ENCODE data around the gene CMSS1. TPM values are rescaled to one million over a fixed set of nuclear protein-coding genes. Genes with fewer than 3 reads are reported as not detected.
A peak's percentile ranks its signal among the peaks of the same experiment; 100 is the strongest.
"Not testable (repeated sequence)": the region's sequence is repeated elsewhere in the genome, so short reads cannot be mapped to it uniquely, and the experiment has no call there.

Gene CMSS1
- total RNA-seq, 1 donor, result 8.6 TPM

DNA sequence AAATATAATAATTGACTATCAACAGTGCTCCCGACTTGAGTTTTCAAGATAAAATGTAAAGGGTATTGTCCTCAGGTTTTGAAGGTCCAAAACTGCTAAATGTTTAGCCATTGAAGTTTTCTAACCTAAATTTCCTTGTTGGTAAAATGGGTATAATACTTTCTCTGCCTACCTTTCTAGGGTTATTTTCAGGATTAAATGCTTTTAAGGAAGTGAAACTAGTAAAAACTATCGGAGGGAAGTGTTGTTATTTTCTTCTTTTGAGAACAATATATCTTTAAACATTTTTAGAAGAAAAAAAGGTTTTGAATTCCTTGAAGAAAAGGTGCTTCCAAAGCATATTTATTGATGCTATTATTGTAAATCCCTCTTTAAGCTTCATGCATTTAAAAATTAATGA, 229.3 kb downstream of the CMSS1 start:
- DNase-seq (ENCODE audit: low read depth), result no peak
- no peak overlapping the region for H3K4me3 ChIP-seq (ENCODE audit: low read depth, low read length)
- TF ChIP-seq, protein P1, sequence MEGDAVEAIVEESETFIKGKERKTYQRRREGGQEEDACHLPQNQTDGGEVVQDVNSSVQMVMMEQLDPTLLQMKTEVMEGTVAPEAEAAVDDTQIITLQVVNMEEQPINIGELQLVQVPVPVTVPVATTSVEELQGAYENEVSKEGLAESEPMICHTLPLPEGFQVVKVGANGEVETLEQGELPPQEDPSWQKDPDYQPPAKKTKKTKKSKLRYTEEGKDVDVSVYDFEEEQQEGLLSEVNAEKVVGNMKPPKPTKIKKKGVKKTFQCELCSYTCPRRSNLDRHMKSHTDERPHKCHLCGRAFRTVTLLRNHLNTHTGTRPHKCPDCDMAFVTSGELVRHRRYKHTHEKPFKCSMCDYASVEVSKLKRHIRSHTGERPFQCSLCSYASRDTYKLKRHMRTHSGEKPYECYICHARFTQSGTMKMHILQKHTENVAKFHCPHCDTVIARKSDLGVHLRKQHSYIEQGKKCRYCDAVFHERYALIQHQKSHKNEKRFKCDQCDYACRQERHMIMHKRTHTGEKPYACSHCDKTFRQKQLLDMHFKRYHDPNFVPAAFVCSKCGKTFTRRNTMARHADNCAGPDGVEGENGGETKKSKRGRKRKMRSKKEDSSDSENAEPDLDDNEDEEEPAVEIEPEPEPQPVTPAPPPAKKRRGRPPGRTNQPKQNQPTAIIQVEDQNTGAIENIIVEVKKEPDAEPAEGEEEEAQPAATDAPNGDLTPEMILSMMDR (IDR thresholded peaks at IDR 0.05; ENCODE audit: insufficient read depth, low read depth, low read length), result no peak

DNA sequence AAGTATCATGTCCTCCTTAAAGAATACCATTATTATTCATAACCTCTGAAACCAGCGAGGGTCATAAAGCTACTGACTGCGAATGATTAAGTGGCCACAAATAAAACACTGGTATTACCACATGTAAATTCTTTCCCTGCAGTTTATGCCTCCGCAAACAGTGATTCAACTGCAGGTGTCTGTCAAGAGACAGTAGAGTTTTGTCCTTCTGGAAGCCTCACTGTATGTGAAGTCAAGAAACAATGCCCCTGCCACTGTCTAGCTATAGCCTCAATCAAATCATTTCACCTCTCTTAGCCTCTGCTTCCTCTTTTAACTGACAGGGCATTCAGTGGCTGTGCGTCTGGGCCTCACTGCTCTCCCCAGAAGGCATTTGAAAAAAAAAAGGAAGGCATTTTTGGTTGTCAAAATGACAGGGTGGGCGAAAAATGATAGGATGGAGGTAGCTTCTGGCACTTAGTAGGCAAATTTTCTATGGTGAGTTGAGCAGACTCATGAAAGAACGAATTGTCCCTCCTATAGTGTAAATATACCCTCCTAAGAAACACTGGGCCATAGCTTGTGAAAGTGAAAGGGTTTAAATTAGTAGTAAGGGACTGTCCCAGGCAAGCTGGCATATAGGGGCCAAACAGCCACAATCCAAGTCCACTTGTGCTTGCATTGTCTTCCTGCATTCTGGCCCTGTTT, 229.9 kb downstream of the CMSS1 start:
- no peak overlapping the region for H3K4me3 ChIP-seq (ENCODE audit: low read depth, low read length)
- TF ChIP-seq, protein P1 (IDR thresholded peaks at IDR 0.05; ENCODE audit: insufficient read depth, low read depth, low read length), result no peak
- DNase-seq (ENCODE audit: low read depth), result peak; percentile 96

DNA sequence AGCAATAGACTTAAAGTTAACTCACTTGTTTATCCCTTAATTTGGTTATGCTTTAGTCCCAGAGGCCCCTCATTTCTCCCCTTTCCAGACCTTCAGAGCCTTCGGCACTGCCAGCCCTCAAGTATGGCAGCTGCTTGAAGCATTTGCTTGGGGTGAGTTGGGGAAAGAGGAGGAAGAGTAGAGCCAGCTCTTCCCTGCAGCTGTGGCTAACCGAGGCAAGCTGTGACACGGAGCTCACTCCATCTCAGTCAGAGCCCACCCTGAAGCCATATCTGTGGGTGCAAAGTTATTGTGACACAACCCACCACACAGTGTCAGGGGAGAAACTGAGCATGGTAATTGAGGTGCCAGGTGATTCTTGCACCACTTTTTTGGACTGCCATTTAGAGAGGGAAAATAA, 230.6 kb downstream of the CMSS1 start:
- no peak for DNase-seq (ENCODE audit: low read depth)
- TF ChIP-seq, protein P1 (IDR thresholded peaks at IDR 0.05; ENCODE audit: insufficient read depth, low read depth, low read length), result no peak
- H3K4me3 ChIP-seq (ENCODE audit: low read depth, low read length), result no peak overlapping the region

DNA sequence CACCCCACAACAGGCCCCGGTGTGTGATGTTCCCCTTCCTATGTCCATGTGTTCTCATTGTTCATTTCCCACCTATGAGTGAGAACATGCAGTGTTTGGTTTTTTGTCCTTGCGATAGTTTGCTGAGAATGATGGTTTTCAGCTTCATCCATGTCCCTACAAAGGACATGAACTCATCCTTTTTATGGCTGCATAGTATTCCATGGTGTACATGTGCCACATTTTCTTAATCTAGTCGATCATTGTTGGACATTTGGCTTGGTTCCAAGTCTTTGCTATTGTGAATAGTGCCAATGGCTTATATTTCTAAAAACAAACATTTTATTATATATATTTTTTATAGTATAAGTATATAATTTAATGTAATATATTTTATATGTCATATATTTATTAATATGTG, 233.9 kb downstream of the CMSS1 start:
- H3K4me3 ChIP-seq (ENCODE audit: low read depth, low read length); DNase-seq (ENCODE audit: low read depth): not testable (repeated sequence)

DNA sequence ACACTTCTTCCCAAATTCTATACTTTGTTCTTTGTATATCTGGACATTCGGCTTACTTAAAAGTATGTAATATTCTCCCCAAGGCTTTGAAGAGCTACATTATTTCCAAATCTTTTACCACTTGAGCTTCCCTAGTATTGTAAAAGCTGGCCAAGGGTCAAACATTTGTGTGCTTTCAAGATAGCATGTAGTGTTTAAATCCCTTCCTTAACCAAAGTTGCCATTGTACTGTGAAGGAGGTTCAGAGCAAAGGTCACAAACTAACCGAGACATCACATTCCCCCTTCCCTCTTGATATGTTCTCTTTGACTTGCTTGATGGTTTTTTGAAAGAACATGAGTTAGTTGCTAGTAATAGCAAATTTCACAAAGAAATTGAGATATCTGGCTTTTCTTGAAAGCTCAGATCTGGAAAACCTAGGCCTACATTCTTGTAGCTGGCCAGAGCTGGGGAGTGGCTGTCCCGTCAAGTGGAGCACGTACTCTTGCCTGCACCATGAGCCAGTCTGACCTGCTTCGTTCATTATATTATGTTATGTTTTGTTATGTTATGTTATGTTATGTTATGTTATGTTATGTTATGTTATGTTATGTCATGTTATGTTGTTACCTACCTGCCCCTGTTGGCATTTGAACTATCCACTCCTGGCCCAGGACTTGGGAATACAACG, 236.4 kb downstream of the CMSS1 start:
- TF ChIP-seq, protein P1 (IDR thresholded peaks at IDR 0.05; ENCODE audit: insufficient read depth, low read depth, low read length), result no peak
- H3K4me3 ChIP-seq (ENCODE audit: low read depth, low read length), result no peak overlapping the region
- DNase-seq (ENCODE audit: low read depth), result no peak

DNA sequence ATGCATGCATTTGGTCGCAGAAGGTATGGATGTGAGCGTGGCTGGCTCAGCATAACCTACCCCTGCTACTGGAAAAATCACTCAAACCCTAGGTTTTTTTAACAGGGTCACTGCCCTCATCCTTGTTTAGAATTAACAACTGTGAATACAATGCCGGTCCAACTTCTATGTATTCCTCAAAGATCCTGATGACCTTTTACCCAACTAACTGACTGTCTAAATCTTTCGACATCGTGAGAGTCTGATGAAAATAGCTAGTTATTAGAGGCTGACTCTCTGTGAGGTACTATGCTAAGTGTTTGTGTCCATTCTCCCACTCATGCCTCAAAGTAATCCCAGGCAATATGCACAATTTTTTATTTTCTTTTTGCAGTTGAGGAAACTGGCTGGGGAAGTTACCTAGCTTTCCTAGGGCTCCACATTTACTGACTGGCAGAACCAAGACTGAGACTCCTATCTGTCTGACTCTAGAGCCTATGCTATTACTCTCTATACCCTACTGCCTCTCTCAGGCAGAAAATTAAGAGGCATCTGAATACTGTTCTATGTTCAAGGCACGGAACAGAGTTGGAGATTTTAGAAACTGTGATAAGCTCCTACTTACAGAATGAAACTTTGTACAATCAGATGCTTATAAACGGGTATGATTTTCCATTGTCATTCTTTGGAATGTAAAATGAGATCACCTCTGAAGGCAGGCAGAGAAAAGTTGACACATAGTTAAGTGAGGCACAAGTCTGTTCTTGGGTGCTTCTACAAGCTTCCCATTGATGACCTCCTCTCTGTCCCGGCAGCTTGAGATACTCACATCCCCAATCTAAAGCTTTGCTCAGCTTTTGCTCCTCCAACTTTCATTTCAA, 240.3 kb downstream of the CMSS1 start:
- no peak for DNase-seq (ENCODE audit: low read depth)
- no peak overlapping the region for H3K4me3 ChIP-seq (ENCODE audit: low read depth, low read length)
- TF ChIP-seq, protein P1 (IDR thresholded peaks at IDR 0.05; ENCODE audit: insufficient read depth, low read depth, low read length), result no peak

DNA sequence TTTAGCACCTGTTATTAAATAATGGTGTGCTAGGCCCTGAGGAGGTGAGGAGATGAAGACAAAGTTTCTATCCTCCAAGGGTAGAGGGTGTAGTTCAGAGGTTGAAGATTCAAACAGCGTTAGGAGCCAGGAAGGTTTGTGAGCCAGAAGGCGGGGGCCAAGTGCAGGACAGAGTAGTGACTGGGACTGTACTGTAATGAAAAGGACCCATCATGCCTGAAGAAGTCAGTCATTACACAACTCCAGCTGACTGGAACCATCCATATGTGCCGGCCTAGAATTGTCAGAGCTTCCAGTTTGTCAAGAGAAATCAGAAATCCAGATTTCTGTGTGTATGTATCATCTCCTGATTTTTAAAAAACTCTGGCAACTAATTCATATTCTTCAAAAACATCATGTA, 241.8 kb downstream of the CMSS1 start:
- no peak for DNase-seq (ENCODE audit: low read depth)
- TF ChIP-seq, protein P1 (IDR thresholded peaks at IDR 0.05; ENCODE audit: insufficient read depth, low read depth, low read length), result no peak
- H3K4me3 ChIP-seq (ENCODE audit: low read depth, low read length), result no peak overlapping the region

Data from fibroblast of villous mesenchyme (primary cell).